Activated CD8-positive, alpha-beta memory T cell treated with anti-CD3 and anti-CD28 coated beads for 48 hours (primary cell): ENCODE measurements around the gene CLSTN2.

ENCODE experiments used
- DNase-seq, 3 experiments: peaks; one replicate each; pipeline ENCODE4 v3.0.0-alpha.2; 2020; ENCODE audit warnings: low read depth in 2 of 3, low spot score in 2 of 3

Gene CLSTN2

GRCh38 chr3:139935016-139935865 is at the start of gene CLSTN2:
Gene CLSTN2, plus strand, starts transcription at chr3:139935185.
- no peak for DNase-seq

DNA sequence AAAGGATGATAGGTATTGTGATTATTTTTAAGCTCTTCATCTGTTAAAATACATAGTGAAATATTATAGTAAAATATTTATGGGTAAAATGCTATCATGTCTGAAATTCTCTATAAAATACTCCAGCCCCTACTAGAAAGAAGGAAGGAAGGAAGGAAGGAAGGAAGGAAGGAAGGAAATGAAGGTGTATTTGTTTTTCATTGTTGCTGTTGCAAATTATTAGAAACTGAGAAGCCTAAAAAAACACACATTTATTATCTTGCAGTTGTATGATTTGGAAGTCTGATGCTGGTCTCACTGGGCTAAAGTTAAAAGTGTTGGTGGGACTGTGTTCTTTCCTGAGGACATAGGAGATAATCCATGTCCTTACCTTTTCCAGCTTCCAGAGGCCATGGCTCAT is 47.6 kb upstream of the CLSTN2 start:
- no peak for DNase-seq

DNA sequence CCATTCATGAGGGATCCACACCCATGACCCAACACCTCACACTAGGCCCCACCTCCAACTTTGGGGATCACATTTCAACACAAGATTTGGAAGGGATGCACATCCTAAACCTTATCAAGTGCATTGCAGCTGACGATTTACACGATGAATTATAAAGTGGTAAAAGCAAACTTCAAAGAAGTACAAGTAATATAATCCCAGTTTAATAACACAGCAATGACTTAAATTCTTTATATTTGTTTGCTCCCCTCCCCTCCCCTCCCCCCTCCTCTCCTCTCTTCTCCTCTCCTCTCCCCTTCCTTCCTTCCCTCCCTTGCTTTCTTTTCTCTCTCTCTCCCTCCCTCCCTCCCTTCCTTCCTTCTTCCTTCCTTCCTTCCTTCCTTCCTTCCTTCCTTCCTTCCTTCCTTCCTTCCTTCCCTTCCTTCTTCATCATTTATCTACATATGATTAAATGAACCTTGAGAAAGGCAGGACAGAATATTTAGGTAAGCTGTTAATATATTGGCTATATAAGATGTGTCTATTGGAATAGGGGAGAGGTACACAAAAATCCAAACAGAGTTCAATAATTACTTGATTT is 46.3 kb upstream of the CLSTN2 start:
- DNase-seq, result no peak

- no peak for DNase-seq
Measured at GRCh38 chr3:139893267-139893962, 41.6 kb upstream of the CLSTN2 start.

GRCh38 chr3:139893963-139894642 is 40.9 kb upstream of the CLSTN2 start:
- no peak for DNase-seq

DNA sequence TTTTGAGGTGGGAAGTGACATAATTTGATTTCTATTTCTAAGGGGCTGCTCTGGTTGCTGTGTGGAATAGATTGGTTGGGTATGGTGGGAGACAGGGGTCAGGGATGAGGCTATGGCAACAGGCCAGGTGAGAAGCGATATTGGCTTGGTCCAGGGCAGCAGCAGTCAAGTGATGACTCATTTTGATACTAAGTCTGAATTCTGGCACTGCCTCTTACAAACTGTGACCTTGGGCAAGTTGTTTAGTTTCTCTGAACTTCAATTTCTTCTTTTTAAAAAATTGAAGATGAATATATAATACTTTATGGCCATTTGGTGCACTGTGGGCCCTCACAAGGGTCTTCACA is 40.4 kb upstream of the CLSTN2 start:
- DNase-seq, result no peak

DNA sequence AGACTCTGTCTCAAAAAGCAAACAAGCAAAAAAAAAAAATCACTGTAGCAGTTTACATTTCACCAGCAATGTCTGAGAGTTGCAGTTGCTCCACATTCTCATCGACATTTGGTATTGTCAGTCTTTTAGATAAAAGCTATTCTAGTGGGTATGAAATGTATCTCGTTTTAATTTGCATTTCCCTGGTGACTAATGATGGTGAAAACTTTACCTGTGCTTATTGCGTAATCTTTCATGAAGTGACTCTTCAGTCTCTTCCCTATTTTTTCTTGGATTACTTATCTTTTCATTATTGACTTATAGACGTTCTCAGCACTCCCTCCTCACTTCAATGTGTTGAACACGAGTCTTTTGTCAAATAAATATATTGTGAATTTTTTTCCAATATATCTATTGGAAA is 37.2 kb upstream of the CLSTN2 start:
- no peak for DNase-seq

DNA sequence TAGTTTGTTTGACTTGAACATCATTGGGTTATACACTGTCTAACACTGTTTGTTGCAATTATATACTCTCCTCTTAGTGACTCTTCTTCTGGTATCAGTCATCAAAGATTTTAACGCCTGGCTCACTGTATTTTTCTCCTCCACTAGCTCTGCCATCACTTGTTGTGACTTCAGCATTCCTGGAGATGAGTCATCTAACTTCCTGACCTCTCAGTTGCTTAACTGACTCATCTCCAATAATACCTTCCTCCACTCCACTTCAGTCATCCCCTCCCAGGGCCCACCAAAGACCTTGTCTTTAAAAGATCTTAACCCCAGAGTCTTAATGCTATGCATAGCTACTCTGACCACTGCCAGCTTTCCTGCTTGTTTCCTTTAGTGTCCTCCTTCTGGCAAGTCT is 28.6 kb upstream of the CLSTN2 start:
- no peak for DNase-seq

DNA sequence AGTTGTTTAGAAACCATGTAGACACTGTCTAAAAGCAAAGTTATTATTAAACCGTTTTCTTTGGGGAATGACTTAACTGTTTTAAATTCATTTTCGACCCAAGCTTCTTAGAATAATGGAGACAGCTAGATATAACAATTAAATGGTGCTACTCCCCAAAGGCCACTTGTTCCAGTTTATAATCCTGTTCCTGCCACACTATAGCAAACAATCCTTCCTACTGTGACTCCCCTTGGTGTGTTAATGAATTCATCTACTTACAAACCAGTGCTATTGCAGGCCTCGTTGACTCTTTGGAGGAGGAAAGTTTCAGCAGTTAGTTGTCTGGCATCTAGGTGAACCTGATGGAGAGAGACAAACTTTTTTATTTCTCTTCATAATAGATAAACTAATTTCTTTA is 25.2 kb upstream of the CLSTN2 start:
- DNase-seq, result no peak

GRCh38 chr3:139916271-139916670 is 18.7 kb upstream of the CLSTN2 start:
- no peak for DNase-seq

DNA sequence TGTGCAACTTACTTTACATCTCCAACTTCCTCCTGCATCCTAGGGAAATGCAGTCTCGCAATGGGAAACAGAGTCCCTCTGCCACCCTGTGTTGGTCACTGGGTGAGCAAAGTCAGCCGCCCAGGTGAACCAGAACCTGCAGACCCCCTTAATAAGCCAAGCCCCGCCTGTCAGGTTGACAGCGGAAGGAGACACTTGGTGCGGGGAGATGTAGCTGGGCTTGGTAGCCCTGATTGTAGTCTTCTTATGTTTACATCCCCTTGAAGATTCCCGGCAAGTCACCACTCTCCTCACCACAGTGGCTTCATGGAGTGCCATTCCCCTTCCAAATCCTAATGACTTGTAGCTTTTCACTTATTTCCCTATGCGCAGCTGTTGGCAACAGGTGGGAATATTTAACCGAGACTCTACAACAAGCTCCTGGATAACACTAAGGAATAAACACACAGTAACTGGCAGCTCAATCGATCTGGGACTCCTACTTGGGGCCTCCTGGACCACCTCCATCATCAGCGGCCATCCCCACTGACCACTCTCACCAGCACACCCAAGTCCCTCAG is 17.7 kb upstream of the CLSTN2 start:
- no peak for DNase-seq

- DNase-seq, result no peak
Measured at GRCh38 chr3:139928708-139929505, 6.1 kb upstream of the CLSTN2 start.

DNA sequence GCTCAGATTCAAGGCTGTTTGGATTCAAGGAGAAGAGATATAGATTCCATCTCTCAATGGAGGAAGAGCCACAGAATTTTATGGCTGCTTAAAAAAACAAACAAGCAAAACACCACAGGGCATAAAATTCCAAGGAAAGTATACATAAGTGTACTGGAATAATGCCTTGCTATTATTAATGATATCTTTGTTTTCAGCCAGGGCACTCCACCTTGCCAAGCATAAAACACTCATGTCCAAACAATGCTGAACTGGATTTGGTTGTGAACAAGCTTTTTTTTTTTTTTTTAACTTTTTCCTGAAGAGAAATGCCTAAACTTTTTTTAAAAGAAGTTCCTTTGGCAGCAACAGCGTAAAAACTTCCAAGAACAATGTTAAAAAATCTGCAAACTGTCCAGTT is 4.8 kb upstream of the CLSTN2 start:
- DNase-seq, result no peak

GRCh38 chr3:139933766-139934165 is 1.2 kb upstream of the CLSTN2 start:
- DNase-seq, result no peak

DNA sequence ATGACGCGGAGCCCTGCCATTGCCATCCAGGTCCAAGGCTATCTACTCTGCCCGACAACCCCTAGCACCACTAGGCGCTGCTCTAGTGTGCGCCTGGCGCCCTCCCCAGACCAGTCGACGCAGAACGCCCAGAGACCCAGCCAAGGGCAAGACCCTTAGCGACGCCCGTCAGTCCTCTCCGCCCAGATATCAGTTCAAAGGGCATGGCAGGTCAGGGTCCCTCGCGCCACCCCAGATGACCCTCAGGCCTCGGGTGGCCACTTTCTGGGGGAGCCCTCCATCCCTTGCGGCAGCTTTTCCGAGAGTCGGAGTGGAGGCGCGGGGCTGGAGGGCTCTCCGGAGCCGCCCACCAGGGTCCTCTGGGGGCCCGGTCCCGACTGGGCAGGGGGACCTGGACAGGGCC is 371 bp upstream of the CLSTN2 start:
- no peak for DNase-seq

- DNase-seq, result no peak
Measured at GRCh38 chr3:139935866-139936817, 1.2 kb downstream of the CLSTN2 start.

DNA sequence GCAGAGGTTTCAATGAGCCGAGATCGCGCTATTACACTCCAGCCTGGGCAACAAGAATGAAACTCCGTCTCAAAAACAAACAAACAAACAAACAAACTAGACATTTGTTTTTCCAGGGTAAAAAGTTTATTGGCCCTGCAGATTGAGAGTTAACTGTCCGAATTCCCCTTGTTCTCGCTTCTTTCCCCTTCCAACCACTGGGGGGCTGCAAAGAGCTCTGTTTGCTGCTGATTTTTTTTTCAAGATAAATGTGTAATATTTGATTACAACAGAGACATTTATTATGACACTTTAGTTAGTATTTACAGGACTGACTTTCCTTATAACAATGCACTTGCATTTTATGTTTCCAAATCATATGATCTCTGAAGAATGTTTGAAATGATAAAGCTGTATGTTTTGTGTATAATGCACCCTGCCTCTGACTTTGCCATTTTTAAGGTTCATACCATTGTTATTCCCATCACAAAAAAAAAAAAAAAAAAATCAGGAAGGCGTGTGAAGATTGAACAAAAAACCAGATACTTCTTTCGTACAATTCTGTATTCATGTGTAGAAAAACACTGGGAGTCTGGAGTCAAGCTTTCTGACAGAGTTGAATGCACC is 2.8 kb downstream of the CLSTN2 start:
- no peak for DNase-seq

GRCh38 chr3:139939681-139940190 is 4.8 kb downstream of the CLSTN2 start:
- DNase-seq, result no peak

- DNase-seq, result no peak
Measured at GRCh38 chr3:139940622-139941021, 5.6 kb downstream of the CLSTN2 start.
